ENCODE measurements around the gene CCR3.

DNA sequence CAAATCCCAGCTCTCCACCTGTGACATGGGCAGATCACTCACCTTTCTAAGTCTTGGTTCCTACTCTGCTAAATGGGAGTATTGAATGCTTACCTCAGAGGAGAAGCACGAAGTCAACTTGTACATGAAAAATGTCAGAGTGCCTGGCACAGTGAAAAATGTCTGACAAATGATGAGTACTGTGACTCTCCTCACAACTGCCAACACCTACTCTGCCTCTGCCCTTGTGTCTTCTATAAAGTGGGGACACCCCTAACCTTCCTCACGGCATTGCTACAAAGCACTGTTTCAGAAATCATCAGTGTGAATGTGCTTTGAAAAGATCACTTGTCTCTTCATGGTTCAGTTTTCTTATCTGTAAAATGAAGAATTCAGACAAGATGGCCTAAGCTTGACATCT lies 33.2 kb upstream of the CCR3 start:
- TF ChIP-seq, protein P1, sequence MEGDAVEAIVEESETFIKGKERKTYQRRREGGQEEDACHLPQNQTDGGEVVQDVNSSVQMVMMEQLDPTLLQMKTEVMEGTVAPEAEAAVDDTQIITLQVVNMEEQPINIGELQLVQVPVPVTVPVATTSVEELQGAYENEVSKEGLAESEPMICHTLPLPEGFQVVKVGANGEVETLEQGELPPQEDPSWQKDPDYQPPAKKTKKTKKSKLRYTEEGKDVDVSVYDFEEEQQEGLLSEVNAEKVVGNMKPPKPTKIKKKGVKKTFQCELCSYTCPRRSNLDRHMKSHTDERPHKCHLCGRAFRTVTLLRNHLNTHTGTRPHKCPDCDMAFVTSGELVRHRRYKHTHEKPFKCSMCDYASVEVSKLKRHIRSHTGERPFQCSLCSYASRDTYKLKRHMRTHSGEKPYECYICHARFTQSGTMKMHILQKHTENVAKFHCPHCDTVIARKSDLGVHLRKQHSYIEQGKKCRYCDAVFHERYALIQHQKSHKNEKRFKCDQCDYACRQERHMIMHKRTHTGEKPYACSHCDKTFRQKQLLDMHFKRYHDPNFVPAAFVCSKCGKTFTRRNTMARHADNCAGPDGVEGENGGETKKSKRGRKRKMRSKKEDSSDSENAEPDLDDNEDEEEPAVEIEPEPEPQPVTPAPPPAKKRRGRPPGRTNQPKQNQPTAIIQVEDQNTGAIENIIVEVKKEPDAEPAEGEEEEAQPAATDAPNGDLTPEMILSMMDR (conservative IDR thresholded peaks at IDR 0.05; ENCODE audit: low read depth in 2 of 2): no peak
- no peak for TF ChIP-seq EZH2 (IDR thresholded peaks at IDR 0.05; ENCODE audit: low read depth, unreplicated experiment)
- TF ChIP-seq POLR2AphosphoS5 (IDR thresholded peaks at IDR 0.05; ENCODE audit: low read depth): no peak
- TF ChIP-seq, protein P2, sequence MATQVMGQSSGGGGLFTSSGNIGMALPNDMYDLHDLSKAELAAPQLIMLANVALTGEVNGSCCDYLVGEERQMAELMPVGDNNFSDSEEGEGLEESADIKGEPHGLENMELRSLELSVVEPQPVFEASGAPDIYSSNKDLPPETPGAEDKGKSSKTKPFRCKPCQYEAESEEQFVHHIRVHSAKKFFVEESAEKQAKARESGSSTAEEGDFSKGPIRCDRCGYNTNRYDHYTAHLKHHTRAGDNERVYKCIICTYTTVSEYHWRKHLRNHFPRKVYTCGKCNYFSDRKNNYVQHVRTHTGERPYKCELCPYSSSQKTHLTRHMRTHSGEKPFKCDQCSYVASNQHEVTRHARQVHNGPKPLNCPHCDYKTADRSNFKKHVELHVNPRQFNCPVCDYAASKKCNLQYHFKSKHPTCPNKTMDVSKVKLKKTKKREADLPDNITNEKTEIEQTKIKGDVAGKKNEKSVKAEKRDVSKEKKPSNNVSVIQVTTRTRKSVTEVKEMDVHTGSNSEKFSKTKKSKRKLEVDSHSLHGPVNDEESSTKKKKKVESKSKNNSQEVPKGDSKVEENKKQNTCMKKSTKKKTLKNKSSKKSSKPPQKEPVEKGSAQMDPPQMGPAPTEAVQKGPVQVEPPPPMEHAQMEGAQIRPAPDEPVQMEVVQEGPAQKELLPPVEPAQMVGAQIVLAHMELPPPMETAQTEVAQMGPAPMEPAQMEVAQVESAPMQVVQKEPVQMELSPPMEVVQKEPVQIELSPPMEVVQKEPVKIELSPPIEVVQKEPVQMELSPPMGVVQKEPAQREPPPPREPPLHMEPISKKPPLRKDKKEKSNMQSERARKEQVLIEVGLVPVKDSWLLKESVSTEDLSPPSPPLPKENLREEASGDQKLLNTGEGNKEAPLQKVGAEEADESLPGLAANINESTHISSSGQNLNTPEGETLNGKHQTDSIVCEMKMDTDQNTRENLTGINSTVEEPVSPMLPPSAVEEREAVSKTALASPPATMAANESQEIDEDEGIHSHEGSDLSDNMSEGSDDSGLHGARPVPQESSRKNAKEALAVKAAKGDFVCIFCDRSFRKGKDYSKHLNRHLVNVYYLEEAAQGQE (IDR thresholded peaks at IDR 0.05; ENCODE audit: unreplicated experiment): no peak
